Thyroid gland (tissue), 4 donors: ENCODE results near the gene COL23A1.

Source experiments
- POLR2A ChIP-seq, 2 donors: fragments of 450-650 bp; IDR thresholded peaks; one replicate each; pipeline ENCODE4 v1.6.1; 2017; ENCODE audit warnings: antibody characterized with exemption in 2 of 2, mild to moderate bottlenecking in 2 of 2, moderate library complexity in 1 of 2
- TF ChIP-seq, protein P1 (sequence below), 6 experiments: fragments of 200-600 bp in 3 of 6; fragments of 450-650 bp in 3 of 6; sonication (generic) in 3 of 6; IDR thresholded peaks; one replicate each; pipeline ENCODE4 v1.5.1; 2016 to 2019; ENCODE audit warnings: antibody characterized with exemption in 6 of 6, mild to moderate bottlenecking in 2 of 6, inconsistent platforms in 1 of 6, moderate library complexity in 1 of 6

DNA sequence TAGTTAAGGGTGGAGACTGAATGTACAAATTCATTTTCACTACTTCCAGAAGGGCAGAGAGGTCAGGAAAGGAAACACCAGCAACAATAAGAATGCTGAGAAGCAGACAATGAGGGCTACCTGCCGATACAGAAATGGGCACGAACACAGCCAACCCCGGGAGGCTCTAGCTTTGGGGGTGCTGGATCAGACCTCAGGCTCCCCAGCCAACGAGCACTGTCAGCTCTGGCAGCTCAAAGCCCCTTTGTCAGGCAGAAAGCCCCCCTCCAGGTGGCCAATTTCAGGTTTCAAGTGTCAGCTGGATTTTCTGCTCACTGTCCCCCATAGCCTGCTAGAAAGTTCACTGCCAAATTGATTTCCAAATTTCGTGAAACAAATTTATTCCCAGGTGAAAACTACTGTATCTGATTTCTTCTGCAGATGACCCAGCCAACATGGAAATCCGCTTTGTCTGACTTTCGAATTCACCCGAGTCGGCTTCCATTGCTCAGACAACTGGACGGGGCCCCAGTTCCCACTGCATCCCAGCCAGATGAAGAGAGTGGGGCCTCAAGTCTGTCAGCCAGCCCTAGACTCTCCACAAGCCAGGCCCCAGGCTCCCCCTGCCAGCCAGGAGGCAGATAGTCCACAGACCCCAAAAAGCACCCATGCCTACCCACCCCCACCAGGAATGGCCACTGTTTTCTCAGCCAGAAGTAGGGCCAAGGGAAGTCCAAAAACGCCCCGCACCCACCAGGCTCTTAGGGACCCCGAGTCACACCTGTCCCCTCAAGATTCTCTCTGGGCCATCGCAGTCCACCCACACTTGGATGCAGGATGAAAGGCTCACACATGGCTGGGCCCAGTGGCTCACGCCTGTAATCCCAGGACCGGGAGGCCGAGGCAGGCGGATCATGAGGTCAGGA is 261.1 kb downstream of the COL23A1 start:
- TF ChIP-seq, protein P1, sequence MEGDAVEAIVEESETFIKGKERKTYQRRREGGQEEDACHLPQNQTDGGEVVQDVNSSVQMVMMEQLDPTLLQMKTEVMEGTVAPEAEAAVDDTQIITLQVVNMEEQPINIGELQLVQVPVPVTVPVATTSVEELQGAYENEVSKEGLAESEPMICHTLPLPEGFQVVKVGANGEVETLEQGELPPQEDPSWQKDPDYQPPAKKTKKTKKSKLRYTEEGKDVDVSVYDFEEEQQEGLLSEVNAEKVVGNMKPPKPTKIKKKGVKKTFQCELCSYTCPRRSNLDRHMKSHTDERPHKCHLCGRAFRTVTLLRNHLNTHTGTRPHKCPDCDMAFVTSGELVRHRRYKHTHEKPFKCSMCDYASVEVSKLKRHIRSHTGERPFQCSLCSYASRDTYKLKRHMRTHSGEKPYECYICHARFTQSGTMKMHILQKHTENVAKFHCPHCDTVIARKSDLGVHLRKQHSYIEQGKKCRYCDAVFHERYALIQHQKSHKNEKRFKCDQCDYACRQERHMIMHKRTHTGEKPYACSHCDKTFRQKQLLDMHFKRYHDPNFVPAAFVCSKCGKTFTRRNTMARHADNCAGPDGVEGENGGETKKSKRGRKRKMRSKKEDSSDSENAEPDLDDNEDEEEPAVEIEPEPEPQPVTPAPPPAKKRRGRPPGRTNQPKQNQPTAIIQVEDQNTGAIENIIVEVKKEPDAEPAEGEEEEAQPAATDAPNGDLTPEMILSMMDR (IDR thresholded peaks at IDR 0.05) = no peak
- TF ChIP-seq POLR2A (IDR thresholded peaks at IDR 0.05) = no peak
